ENCODE results near the gene DRAXIN.

Gene DRAXIN

GRCh38 chr1:11664336-11665065, 27.0 kb upstream of the DRAXIN start:
- peak; percentile 71 for DNase-seq

GRCh38 chr1:11668516-11668915, 23.0 kb upstream of the DRAXIN start:
- no peak for ATAC-seq (ENCODE audit: insufficient read depth, low read depth)
- H3K9me3 ChIP-seq (ENCODE audit: insufficient read depth, low read length, severe bottlenecking), result no peaks in the 10 kb centered on the region
- no peaks in the 10 kb centered on the region for H3K79me2 ChIP-seq (ENCODE audit: insufficient read depth, low read length)
- no peak overlapping the region for H3K4me3 ChIP-seq (ENCODE audit: low read depth in 1 of 2, low read length in 2 of 2)
- no peak overlapping the region for H3K27ac ChIP-seq (ENCODE audit: low read length)
- no peak for DNase-seq
- peaks cover 13% of the 10 kb centered on the region for H3K4me1 ChIP-seq (ENCODE audit: insufficient read depth, low read length)
- H3K27me3 ChIP-seq (ENCODE audit: insufficient read depth, low read length, poor library complexity), result peaks cover 3% of the 10 kb centered on the region
- TF ChIP-seq EZH2 (IDR thresholded peaks at IDR 0.05; ENCODE audit: borderline replicate concordance, low read depth, low read length, severe bottlenecking) (no peak), CTCF (IDR thresholded peaks at IDR 0.05; ENCODE audit: borderline replicate concordance, extremely low read depth, low read length, poor library complexity, severe bottlenecking) (no peak)
- H3K4me2 ChIP-seq (ENCODE audit: insufficient read depth, low read length), result no peak overlapping the region
- no peak overlapping the region for H2AFZ ChIP-seq (ENCODE audit: low read depth, low read length)
- peaks cover 29% of the 10 kb centered on the region for H3K36me3 ChIP-seq (ENCODE audit: insufficient read depth, low read length)
- peaks cover 21% of the 10 kb centered on the region for H4K20me1 ChIP-seq (ENCODE audit: insufficient read depth, low read length)
- no peak overlapping the region for H3K9ac ChIP-seq (ENCODE audit: low read depth, low read length)

More at GRCh38 chr1:11664336-11665065, 27.0 kb upstream of the DRAXIN start:
- Histone ChIP-seq H3K4me3 (ENCODE audit: low read depth in 1 of 2, low read length in 2 of 2) (peak overlapping the region; percentile 29 to 52; a peak in 3 of 4 replicates), H3K36me3 (ENCODE audit: insufficient read depth, low read length) (peaks cover 5% of the 10 kb centered on the region), H3K9me3 (ENCODE audit: insufficient read depth, low read length, severe bottlenecking) (no peaks in the 10 kb centered on the region), H3K4me1 (ENCODE audit: insufficient read depth, low read length) (peaks cover 13% of the 10 kb centered on the region), H3K27me3 (ENCODE audit: insufficient read depth, low read length, poor library complexity) (peaks cover 9% of the 10 kb centered on the region), H3K9ac (ENCODE audit: low read depth, low read length) (peak overlapping the region; percentile 63), H3K27ac (ENCODE audit: low read length) (no peak overlapping the region), H3K4me2 (ENCODE audit: insufficient read depth, low read length) (peak overlapping the region; percentile 66), H4K20me1 (ENCODE audit: insufficient read depth, low read length) (peaks cover 5% of the 10 kb centered on the region), H3K79me2 (ENCODE audit: insufficient read depth, low read length) (no peaks in the 10 kb centered on the region), H2AFZ (ENCODE audit: low read depth, low read length) (peak overlapping the region; percentile 56)
- TF ChIP-seq EZH2 (IDR thresholded peaks at IDR 0.05; ENCODE audit: borderline replicate concordance, low read depth, low read length, severe bottlenecking) (no peak), CTCF (IDR thresholded peaks at IDR 0.05; ENCODE audit: borderline replicate concordance, extremely low read depth, low read length, poor library complexity, severe bottlenecking) (no peak)
- ATAC-seq (ENCODE audit: insufficient read depth, low read depth), result peak; percentile 77

- Histone ChIP-seq H3K4me3 (ENCODE audit: low read depth in 1 of 2, low read length in 2 of 2) (no peak overlapping the region), H3K36me3 (ENCODE audit: insufficient read depth, low read length) (peaks cover 48% of the 10 kb centered on the region)
- no peak for ATAC-seq (ENCODE audit: insufficient read depth, low read depth)
Measured at GRCh38 chr1:11670747-11671146, 20.8 kb upstream of the DRAXIN start.

GRCh38 chr1:11671205-11671543, 20.3 kb upstream of the DRAXIN start:
- H3K27ac ChIP-seq (ENCODE audit: low read length), result no peak overlapping the region
- H3K9ac ChIP-seq (ENCODE audit: low read depth, low read length), result no peak overlapping the region
- H4K20me1 ChIP-seq (ENCODE audit: insufficient read depth, low read length), result peaks cover 30% of the 10 kb centered on the region
- ATAC-seq (ENCODE audit: insufficient read depth, low read depth), result no peak
- no peak for TF ChIP-seq EZH2 (IDR thresholded peaks at IDR 0.05; ENCODE audit: borderline replicate concordance, low read depth, low read length, severe bottlenecking)
- TF ChIP-seq CTCF (IDR thresholded peaks at IDR 0.05; ENCODE audit: borderline replicate concordance, extremely low read depth, low read length, poor library complexity, severe bottlenecking), result no peak
- DNase-seq, result no peak
- no peaks in the 10 kb centered on the region for H3K27me3 ChIP-seq (ENCODE audit: insufficient read depth, low read length, poor library complexity)
- H3K79me2 ChIP-seq (ENCODE audit: insufficient read depth, low read length), result no peaks in the 10 kb centered on the region
- H3K4me3 ChIP-seq (ENCODE audit: low read depth in 1 of 2, low read length in 2 of 2), result no peak overlapping the region
- no peak overlapping the region for H2AFZ ChIP-seq (ENCODE audit: low read depth, low read length)
- no peaks in the 10 kb centered on the region for H3K4me1 ChIP-seq (ENCODE audit: insufficient read depth, low read length)
- H3K9me3 ChIP-seq (ENCODE audit: insufficient read depth, low read length, severe bottlenecking), result no peaks in the 10 kb centered on the region
- H3K36me3 ChIP-seq (ENCODE audit: insufficient read depth, low read length), result peaks cover 53% of the 10 kb centered on the region
- no peak overlapping the region for H3K4me2 ChIP-seq (ENCODE audit: insufficient read depth, low read length)

More at GRCh38 chr1:11670747-11671146, 20.8 kb upstream of the DRAXIN start:
- Histone ChIP-seq H3K4me2 (ENCODE audit: insufficient read depth, low read length) (no peak overlapping the region), H3K27me3 (ENCODE audit: insufficient read depth, low read length, poor library complexity) (no peaks in the 10 kb centered on the region), H2AFZ (ENCODE audit: low read depth, low read length) (no peak overlapping the region), H3K79me2 (ENCODE audit: insufficient read depth, low read length) (no peaks in the 10 kb centered on the region), H3K27ac (ENCODE audit: low read length) (no peak overlapping the region), H3K9ac (ENCODE audit: low read depth, low read length) (no peak overlapping the region), H4K20me1 (ENCODE audit: insufficient read depth, low read length) (peaks cover 26% of the 10 kb centered on the region), H3K9me3 (ENCODE audit: insufficient read depth, low read length, severe bottlenecking) (no peaks in the 10 kb centered on the region), H3K4me1 (ENCODE audit: insufficient read depth, low read length) (no peaks in the 10 kb centered on the region)
- DNase-seq, result no peak
- no peak for TF ChIP-seq EZH2 (IDR thresholded peaks at IDR 0.05; ENCODE audit: borderline replicate concordance, low read depth, low read length, severe bottlenecking)
